Measurements from ENCODE around the gene ATAD3B.
"Not testable (repeated sequence)": the region's sequence is repeated elsewhere in the genome, so short reads cannot be mapped to it uniquely, and the experiment has no call there.

Gene ATAD3B

DNA sequence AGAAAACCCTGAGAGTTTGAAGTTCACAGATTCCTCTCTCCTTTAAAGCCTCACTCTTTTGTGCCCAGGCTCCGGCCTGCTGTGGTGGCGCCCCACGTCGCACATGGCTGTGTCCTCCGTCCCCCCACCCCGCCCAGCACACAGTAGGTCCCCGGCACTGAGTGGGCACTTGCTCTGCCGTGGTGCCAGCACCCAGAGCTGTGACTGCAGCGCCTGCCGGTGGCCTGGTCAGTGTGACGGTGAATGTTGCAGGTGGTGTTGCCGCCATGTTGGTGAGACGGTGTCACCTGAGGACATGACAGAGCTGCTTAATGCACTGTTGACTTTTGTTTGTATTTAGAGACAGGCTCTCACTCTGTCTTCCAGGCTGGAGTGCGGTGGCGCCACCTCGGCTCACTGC lies 18.7 kb upstream of the ATAD3B start:
- DNase-seq: no peak

DNA sequence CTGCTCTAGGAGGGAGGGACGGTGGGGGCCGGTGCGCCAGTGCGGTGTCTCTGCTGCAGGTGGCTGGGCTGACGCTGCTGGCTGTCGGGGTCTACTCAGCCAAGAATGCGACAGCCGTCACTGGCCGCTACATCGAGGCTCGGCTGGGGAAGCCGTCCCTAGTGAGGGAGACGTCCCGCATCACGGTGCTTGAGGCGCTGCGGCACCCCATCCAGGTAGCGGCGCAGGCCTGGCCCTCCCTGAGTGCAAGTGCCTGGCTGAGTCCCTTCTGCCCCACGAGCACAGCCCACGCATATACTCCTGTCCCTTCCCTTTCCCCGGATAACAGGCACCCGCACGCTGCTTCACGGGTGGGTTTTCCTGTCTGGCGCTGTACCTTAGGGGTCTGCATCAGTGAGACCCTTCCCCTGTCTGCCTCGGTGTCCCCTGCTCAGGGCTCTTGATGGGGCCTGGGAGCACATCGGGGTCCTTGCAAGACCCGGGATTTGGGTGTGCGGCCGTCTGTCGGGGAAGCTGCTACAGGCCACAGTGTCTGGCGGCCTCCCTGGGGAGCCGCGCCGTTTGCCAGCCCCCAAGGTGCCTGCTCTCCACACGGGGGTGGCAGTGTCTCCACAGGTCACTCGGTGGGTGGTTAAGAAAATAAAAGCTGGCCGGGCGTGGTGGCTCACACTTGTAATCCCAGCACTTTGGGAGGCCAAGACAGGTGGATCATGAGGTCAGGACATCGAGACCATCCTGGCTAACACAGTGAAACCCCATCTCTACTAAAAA lies 17.1 kb upstream of the ATAD3B start:
- DNase-seq: not testable (repeated sequence)

GRCh38 chr1:1455366-1455884 lies 16.1 kb upstream of the ATAD3B start:
- no peak for DNase-seq

- DNase-seq: not testable (repeated sequence)
Measured at GRCh38 chr1:1455934-1456333, 15.6 kb upstream of the ATAD3B start.

GRCh38 chr1:1456683-1457255 lies 14.8 kb upstream of the ATAD3B start:
- DNase-seq: not testable (repeated sequence)

DNA sequence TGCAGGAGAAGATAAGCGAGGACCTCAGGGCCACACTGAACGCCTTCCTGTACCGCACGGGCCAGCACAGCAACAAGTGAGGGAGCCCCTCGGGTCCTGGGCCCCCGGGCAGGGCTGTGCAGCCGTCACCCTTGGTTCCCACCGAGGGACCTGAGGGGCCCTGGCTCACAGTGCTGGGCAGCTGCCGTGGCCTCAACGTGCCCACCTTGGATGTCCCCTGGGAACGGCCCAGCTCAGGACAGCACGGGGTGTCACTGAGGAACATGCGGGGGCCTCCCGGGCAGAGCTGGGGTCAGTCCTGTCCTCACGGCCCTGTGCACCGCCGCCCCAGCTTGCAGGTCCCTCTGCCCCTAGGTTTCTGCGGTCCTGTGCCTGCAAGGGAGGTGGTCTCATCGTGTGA lies 12.4 kb upstream of the ATAD3B start:
- DNase-seq: not testable (repeated sequence)

GRCh38 chr1:1459711-1460110 lies 11.9 kb upstream of the ATAD3B start:
- DNase-seq: not testable (repeated sequence)

GRCh38 chr1:1460540-1461130 lies 10.9 kb upstream of the ATAD3B start:
- no peak for DNase-seq

GRCh38 chr1:1461721-1462317 lies 9.7 kb upstream of the ATAD3B start:
- no peak for DNase-seq

- DNase-seq: no peak
Measured at GRCh38 chr1:1462318-1462966, 9.1 kb upstream of the ATAD3B start.

DNA sequence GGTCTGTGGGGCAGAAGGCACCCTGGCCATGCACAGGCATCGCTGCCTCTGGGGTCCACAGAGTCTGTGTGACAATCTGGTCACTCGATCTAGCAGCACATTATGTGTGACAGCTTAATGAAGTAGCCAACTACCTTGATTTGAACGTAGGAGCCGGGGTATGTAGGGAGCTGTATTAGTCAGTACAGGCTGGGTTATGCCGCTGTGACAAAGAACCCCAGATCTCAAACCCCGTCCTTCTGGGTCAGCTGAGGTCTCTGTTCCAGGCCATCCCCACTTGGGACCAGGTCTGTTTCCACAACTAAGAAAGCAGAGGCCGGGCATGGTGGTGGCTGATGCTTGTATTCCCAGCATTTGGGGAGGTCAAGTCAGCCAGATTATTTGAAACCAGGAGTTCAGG lies 8.3 kb upstream of the ATAD3B start:
- DNase-seq: no peak

GRCh38 chr1:1468196-1468985 lies 3.2 kb upstream of the ATAD3B start:
- DNase-seq: not testable (repeated sequence)

DNA sequence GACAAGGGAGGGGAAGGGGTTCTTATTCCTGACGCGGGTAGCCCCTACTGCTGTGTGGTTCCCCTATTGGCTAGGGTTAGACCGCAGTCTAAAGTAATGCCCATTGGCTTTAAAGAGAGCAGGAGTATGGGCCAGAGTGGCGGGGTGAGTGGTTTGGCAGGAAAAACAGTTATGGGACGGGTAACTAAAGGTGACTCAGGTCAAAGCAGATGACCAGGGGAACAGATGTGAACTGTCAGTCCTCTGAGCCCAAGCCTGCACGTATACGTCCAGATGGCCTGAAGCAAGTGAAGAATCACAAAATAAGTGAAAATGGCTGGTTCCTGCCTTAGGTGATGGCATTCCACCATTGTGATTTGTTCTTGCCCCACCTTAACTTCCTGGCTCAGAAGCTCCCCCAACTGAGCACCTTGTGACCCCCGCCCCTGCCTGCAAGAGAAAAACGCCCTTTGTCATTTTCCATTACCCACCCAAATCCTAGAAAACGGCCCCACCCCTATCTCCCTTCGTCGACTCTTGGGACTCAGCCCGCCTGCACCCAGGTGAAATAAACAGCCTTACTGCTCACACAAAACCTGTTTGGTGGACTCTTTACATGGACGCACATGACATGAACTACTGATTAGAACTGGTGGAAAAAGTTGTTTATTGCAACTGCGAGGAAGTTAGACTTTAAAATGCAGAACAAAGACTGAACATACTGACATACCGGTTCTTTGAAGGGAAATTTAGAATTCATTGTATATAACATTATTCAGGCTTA lies 758 bp upstream of the ATAD3B start:
- DNase-seq: no peak

DNA sequence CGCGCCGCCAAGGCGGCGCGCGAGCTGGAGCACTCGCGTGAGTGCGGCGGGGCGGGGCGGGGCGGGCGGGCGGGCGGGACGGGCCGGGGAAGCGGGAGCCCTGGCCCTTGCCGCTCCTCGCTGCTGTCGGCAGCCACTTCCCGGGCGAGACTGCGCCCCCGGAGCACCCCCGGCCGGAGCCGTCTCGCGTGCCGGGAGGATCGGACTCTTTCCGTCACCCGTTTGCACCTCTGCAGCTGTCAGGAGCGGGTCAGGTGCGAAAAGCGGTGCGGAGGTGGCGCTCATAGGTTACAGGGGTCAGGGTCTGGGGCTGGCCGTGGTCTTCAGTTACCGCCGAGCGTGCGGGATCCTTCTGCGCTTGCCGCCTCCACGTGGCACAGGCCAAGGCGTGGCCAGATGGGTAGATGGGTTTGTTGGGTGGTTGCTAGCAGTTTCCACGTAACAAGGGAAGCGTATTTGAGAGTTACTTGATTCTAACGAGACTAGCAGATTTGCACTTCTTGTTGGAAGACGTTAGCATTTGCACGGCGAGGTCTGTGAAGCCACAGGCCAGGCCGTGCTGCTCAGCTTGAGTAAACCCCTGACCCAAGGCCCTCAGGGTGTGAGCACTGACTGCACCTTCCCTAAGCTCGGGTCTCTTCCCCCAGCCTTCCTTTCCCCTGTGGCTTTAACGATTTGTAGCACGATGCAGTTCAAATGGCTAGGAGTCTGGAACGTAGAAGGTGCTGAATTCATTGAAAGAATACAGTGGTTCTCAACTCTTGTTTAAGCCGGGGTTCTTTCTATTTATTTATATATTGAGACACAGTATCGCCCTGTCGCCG lies 700 bp downstream of the ATAD3B start:
- peak in 1 of 2 donors; percentile 11 for DNase-seq

DNA sequence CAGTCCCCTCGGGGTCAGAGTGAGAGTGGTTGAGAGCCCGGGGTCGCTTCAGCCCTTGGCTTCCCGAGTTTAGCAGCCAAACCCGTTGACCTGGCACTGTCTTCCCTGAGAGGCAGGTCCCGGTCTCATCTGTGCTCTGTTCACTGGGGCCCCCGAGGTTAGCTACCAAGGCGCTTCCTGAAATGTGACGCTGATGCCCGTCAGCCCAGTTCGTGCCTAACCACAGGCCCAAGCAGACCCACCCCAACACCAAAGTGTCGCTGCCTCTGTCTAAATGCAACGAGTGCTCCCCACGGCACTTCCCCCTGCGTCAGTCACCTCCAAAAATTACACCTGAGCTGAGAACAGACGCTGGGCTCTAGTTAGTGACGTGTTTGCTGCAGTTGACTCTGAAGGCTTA lies 4.4 kb downstream of the ATAD3B start:
- not testable (repeated sequence) for DNase-seq

GRCh38 chr1:1477206-1477605 lies 5.6 kb downstream of the ATAD3B start:
- no peak for DNase-seq

DNA sequence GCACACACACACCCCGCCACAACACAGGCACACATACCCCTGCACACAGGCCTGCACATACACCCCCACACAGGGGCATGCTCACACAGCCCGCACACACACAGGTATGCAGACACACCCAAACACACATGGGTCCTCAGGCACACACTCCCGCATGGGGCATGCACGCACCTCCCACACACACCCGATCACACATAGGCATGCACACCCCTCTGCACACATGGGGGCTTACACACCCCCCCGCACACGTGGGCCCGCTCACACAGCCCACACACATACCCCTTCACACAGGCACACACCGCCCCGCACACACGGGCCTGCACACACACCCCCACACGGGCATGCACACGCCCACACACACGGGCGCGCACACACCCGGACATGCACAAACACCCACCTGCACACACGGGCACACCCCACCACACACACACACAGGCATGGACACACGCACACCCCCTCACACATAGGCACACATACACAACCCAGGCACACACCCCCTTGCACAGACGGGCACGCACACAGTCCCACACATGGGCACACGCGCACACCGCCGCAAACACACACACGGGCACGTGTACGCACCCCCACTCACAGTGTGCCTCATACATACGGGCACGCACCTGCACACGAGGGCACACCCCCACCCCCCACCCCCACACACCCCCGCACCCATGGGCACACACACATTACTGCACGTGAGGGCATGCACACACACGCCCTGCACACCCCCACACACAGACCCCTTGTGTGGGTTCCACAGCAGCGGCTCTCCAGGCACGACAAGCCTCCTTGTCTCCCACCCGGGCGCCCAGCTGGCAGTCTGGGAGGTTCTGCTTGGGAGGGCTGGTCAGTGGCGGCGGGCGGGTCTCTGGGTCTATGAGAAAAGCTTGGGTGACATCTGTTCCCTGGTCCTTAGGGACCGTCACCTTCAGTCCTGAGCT lies 8.3 kb downstream of the ATAD3B start:
- DNase-seq: no peak

DNA sequence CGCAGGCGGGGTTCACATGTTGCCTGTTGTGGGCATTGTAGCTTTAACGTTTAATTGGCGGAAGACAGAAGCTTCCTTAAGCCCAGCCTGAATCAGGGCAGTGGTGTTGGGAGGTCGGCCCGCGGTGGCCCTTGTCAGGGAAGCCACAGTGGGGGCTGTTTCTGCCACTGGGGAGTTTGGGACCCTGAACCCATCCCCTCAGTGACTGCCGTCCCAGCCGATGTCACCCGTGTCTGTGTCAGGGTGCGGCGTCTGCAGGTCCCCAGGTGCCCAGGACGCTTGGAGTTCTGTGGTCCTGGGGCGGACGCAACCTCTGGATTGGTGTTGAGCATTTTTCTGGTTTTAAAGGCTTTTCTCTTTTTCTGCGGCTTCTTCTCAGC lies 8.9 kb downstream of the ATAD3B start:
- DNase-seq: not testable (repeated sequence)

- DNase-seq: not testable (repeated sequence)
Measured at GRCh38 chr1:1481811-1482210, 10.2 kb downstream of the ATAD3B start.
